HL-60 (cell line): ENCODE data around the gene NUBPL.

Source experiments
- GABPA ChIP-seq: IDR thresholded peaks from 2 replicates; pipeline ENCODE4 v1.6.1; 2012; ENCODE audit warnings: low read depth
- TF ChIP-seq, protein P1 (sequence below): IDR thresholded peaks from one replicate; pipeline ENCODE4 v1.5.1; 2011; ENCODE audit warnings: low read length, control low read depth, inconsistent platforms; ENCODE audit not compliant: insufficient read depth
- TF ChIP-seq, protein P2 (sequence below): IDR thresholded peaks from 2 replicates; pipeline ENCODE4 v1.6.1; 2012; ENCODE audit warnings: low read depth; ENCODE audit not compliant: insufficient replicate concordance

DNA sequence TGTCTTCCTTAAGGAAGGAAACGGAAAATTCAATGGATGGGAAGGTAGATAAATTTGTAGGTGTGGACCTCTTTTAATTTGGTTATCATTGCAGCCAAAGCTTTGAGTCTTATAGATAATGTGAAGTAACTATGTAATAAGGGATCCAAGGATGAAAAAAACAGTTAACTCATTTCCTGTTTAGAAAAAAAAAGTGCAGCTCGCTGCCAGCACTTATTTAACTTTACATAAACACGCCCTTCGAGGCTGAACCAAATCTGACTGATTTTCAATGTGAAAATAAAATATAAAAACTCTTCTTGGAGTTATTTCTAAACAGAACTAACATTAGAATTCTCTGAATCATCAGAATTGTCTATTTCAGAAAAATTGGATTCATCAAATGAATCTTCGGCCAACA, 7.0 kb downstream of the NUBPL start:
- TF ChIP-seq, protein P1, sequence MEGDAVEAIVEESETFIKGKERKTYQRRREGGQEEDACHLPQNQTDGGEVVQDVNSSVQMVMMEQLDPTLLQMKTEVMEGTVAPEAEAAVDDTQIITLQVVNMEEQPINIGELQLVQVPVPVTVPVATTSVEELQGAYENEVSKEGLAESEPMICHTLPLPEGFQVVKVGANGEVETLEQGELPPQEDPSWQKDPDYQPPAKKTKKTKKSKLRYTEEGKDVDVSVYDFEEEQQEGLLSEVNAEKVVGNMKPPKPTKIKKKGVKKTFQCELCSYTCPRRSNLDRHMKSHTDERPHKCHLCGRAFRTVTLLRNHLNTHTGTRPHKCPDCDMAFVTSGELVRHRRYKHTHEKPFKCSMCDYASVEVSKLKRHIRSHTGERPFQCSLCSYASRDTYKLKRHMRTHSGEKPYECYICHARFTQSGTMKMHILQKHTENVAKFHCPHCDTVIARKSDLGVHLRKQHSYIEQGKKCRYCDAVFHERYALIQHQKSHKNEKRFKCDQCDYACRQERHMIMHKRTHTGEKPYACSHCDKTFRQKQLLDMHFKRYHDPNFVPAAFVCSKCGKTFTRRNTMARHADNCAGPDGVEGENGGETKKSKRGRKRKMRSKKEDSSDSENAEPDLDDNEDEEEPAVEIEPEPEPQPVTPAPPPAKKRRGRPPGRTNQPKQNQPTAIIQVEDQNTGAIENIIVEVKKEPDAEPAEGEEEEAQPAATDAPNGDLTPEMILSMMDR: no peak
- TF ChIP-seq, protein P2, sequence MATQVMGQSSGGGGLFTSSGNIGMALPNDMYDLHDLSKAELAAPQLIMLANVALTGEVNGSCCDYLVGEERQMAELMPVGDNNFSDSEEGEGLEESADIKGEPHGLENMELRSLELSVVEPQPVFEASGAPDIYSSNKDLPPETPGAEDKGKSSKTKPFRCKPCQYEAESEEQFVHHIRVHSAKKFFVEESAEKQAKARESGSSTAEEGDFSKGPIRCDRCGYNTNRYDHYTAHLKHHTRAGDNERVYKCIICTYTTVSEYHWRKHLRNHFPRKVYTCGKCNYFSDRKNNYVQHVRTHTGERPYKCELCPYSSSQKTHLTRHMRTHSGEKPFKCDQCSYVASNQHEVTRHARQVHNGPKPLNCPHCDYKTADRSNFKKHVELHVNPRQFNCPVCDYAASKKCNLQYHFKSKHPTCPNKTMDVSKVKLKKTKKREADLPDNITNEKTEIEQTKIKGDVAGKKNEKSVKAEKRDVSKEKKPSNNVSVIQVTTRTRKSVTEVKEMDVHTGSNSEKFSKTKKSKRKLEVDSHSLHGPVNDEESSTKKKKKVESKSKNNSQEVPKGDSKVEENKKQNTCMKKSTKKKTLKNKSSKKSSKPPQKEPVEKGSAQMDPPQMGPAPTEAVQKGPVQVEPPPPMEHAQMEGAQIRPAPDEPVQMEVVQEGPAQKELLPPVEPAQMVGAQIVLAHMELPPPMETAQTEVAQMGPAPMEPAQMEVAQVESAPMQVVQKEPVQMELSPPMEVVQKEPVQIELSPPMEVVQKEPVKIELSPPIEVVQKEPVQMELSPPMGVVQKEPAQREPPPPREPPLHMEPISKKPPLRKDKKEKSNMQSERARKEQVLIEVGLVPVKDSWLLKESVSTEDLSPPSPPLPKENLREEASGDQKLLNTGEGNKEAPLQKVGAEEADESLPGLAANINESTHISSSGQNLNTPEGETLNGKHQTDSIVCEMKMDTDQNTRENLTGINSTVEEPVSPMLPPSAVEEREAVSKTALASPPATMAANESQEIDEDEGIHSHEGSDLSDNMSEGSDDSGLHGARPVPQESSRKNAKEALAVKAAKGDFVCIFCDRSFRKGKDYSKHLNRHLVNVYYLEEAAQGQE: no peak
- no peak for TF ChIP-seq GABPA
